WTC11 (cell line): ENCODE results near the gene CTNND2. TPM values are rescaled to one million over a fixed set of nuclear protein-coding genes. Genes with fewer than 3 reads are reported as not detected.

Source experiments
- ATAC-seq: fragments of 200-7000 bp; cut with Tn5 transposase; 2 replicates; pipeline ENCODE4 v1.10.0; 2021; ENCODE audit warnings: mild to moderate bottlenecking, moderate library complexity
- CTCF ChIA-PET: fragments of 300-600 bp; sonication (Branson Sonifier 250); formaldehyde crosslinking; loops from one replicate; lab custom pipeline; 2021; ENCODE audit warnings: antibody characterized with exemption; lab: Charles Lee
- POLR2A ChIA-PET: fragments of 350-600 bp; sonication (Branson Sonifier 250); formaldehyde crosslinking; loops from one replicate; lab custom pipeline; 2021; ENCODE audit warnings: antibody characterized with exemption; lab: Charles Lee
- DNase-seq: peaks from one replicate; pipeline ENCODE4 v3.0.0; 2021; ENCODE audit warnings: low spot score
- H3K27ac Mint-ChIP-seq: 2 replicates; pipeline ENCODE4 v1.8.0; 2021; ENCODE audit warnings: mixed read lengths
- H3K27me3 Mint-ChIP-seq: 2 replicates; pipeline ENCODE4 v1.8.0; 2021; ENCODE audit warnings: low read depth, mild to moderate bottlenecking, moderate library complexity, mixed read lengths
- H3K36me3 Mint-ChIP-seq: 2 replicates; pipeline ENCODE4 v1.8.0; 2021; ENCODE audit warnings: mixed read lengths
- H3K4me1 Mint-ChIP-seq: 2 replicates; pipeline ENCODE4 v1.8.0; 2022; ENCODE audit warnings: mixed read lengths
- H3K4me3 Mint-ChIP-seq: 2 replicates; pipeline ENCODE4 v1.8.0; 2021; ENCODE audit warnings: mild to moderate bottlenecking, moderate library complexity, mixed read lengths
- H3K9me3 Mint-ChIP-seq: 2 replicates; pipeline ENCODE4 v1.8.0; 2021; ENCODE audit warnings: mixed read lengths
- AFF4 ChIP-seq: sonication (generic); formaldehyde crosslinking; IDR thresholded peaks from 2 replicates; pipeline ENCODE4 v1.8.1; 2023; ENCODE audit warnings: mild to moderate bottlenecking, missing genetic modification reagents, borderline replicate concordance
- CBFB ChIP-seq: sonication (generic); formaldehyde crosslinking; IDR thresholded peaks from 2 replicates; pipeline ENCODE4 v1.8.1; 2022; ENCODE audit warnings: mild to moderate bottlenecking, low read depth, missing genetic modification reagents
- FOXP4 ChIP-seq: sonication (generic); formaldehyde crosslinking; IDR thresholded peaks from 2 replicates; pipeline ENCODE4 v1.8.0; 2022; ENCODE audit warnings: mild to moderate bottlenecking, missing genetic modification reagents
- GRHL2 ChIP-seq: fragments of 250-450 bp; sonication (Bioruptor Pico); IDR thresholded peaks from 2 replicates; pipeline ENCODE4 v1.8.0; 2022; ENCODE audit warnings: mild to moderate bottlenecking, moderate library complexity; ENCODE audit not compliant: insufficient replicate concordance, severe bottlenecking
- GTF2I ChIP-seq: fragments of 250-450 bp; sonication (Bioruptor Pico); conservative IDR thresholded peaks from 2 replicates; pipeline ENCODE4 v1.4.0; 2021; ENCODE audit warnings: mild to moderate bottlenecking
- HMGXB4 ChIP-seq: sonication (generic); formaldehyde crosslinking; IDR thresholded peaks from 2 replicates; pipeline ENCODE4 v1.8.1; 2023; ENCODE audit warnings: mild to moderate bottlenecking, moderate library complexity, missing genetic modification reagents
- RORB ChIP-seq: fragments of 250-450 bp; sonication (Bioruptor Pico); IDR thresholded peaks from 2 replicates; pipeline ENCODE4 v1.9.0; 2021; ENCODE audit warnings: mild to moderate bottlenecking
- TEAD1 ChIP-seq: sonication (generic); formaldehyde crosslinking; IDR thresholded peaks from 2 replicates; pipeline ENCODE4 v1.8.0; 2022; ENCODE audit warnings: mild to moderate bottlenecking, missing genetic modification reagents
- ZNF121 ChIP-seq: sonication (generic); formaldehyde crosslinking; IDR thresholded peaks from 2 replicates; pipeline ENCODE4 v1.8.0; 2023; ENCODE audit warnings: missing genetic modification reagents
- ZNF138 ChIP-seq: sonication (generic); formaldehyde crosslinking; conservative IDR thresholded peaks from 2 replicates; pipeline ENCODE4 v1.8.1; 2022; ENCODE audit warnings: mild to moderate bottlenecking, moderate library complexity, missing genetic modification reagents
- total RNA-seq: library from RNA; stranded (reverse); gene quantifications from 3 replicates; pipeline ENCODE4 v1.2.3, GENCODE V29; 2021
- TF ChIP-seq, protein P1 (sequence below): fragments of 250-450 bp; sonication (Bioruptor Pico); conservative IDR thresholded peaks from 2 replicates; pipeline ENCODE4 v1.9.0; 2021; ENCODE audit warnings: mild to moderate bottlenecking
- TF ChIP-seq, protein P2 (sequence below): sonication (generic); formaldehyde crosslinking; conservative IDR thresholded peaks from 2 replicates; pipeline ENCODE4 v1.8.1; 2022; ENCODE audit warnings: mild to moderate bottlenecking, missing genetic modification reagents
- TF ChIP-seq, protein P3 (sequence below): sonication (generic); formaldehyde crosslinking; IDR thresholded peaks from 2 replicates; pipeline ENCODE4 v1.8.1; 2023; ENCODE audit warnings: mild to moderate bottlenecking, missing genetic modification reagents, moderate library complexity
- TF ChIP-seq, protein P4 (sequence below): sonication (generic); formaldehyde crosslinking; IDR thresholded peaks from 2 replicates; pipeline ENCODE4 v1.8.0; 2023; ENCODE audit warnings: missing genetic modification reagents

CTNND2 gene
- total RNA-seq, 1 experiment from 2014 or later, result 11.9 TPM

DNA sequence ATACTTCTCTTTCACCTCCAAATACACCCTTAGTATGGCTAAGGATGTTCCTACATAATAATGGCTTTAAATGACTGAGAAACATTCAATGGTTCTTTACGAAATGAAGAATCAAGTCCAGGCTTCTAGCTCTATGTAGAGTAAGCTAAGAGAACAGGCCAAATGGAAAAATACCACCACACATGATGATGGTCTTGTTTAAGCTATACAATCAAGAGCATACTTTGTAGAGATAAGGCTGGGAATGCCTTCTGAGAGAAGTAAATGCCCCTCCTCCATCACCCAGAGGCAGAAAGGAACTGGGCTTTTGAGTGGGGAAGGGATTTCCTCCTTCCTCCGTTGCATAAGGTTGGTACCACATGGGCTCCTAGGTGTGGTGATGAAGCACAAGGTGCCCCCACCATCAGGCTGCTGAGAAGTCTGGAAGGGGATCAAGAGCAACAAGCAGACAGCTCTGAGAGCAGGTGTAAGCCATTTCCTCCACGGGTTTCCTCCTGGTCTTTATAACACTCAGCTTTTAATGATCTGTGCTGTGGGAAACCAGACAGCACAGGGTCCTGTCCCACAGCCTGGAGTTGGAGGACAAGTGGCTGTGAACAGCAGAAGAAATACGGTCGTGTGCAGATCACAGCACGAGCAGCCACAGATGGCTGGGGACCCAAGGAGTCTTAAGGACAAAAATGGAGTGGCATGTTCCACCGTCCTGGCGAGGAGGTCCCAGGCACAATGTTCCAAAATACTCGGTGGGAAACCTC is 396.9 kb downstream of the CTNND2 start:
- POLR2A ChIA-PET, result no interaction called here
- no peaks in the 10 kb centered on the region for H3K36me3 Mint-ChIP-seq
- no peak for DNase-seq

More for the DNA sequence above, 396.9 kb downstream of the CTNND2 start:
- H3K27me3 Mint-ChIP-seq, result no peaks in the 10 kb centered on the region
- H3K9me3 Mint-ChIP-seq, result no peaks in the 10 kb centered on the region
- H3K4me3 Mint-ChIP-seq, result no peak overlapping the region
- no peak for ATAC-seq
- no peak overlapping the region for H3K27ac Mint-ChIP-seq
- TF ChIP-seq, protein P1, sequence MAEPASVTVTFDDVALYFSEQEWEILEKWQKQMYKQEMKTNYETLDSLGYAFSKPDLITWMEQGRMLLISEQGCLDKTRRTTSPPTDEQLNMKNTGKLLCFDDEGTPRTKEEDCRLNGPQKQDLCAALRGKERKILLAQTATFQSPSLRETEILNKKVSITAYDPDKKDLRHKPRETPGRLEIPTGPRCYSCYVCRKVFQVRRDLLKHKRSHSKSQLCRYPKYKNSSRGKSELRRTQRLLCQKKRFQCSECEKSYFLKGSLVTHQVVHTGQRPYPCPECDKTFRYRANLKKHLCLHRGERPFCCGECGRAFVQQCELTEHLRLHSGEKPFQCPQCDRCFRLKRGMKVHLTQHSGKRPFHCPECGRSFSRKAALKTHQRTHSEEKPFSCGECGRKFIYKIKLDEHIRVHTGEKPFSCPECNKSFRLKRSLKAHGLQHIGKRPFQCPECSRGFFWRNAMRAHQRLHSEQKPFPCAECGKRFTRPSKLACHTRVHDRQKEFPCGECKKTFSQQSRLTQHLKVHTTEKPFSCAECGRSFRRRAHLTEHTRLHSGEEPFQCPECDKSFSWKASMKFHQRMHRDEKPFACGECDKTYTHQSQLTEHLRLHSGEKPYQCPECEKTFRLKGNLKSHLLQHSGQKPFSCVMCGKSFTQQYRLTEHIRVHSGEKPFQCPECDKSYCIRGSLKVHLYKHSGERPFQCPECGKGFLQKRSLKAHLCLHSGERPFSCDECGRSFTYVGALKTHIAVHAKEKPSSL (CRISPR knock-in tag), result no peak
- TF ChIP-seq GTF2I (CRISPR knock-in tag) (no peak), RORB (CRISPR knock-in tag) (no peak), FOXP4 (CRISPR knock-in tag) (no peak), GRHL2 (CRISPR knock-in tag) (no peak), TEAD1 (CRISPR knock-in tag) (no peak), AFF4 (CRISPR knock-in tag) (no peak), ZNF138 (CRISPR knock-in tag) (no peak), HMGXB4 (CRISPR knock-in tag) (no peak), CBFB (CRISPR knock-in tag) (no peak), ZNF121 (CRISPR knock-in tag) (no peak)
- TF ChIP-seq, protein P2, sequence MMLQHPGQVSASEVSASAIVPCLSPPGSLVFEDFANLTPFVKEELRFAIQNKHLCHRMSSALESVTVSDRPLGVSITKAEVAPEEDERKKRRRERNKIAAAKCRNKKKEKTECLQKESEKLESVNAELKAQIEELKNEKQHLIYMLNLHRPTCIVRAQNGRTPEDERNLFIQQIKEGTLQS (CRISPR knock-in tag), result no peak
- TF ChIP-seq, protein P3, sequence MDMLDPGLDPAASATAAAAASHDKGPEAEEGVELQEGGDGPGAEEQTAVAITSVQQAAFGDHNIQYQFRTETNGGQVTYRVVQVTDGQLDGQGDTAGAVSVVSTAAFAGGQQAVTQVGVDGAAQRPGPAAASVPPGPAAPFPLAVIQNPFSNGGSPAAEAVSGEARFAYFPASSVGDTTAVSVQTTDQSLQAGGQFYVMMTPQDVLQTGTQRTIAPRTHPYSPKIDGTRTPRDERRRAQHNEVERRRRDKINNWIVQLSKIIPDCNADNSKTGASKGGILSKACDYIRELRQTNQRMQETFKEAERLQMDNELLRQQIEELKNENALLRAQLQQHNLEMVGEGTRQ (CRISPR knock-in tag), result no peak
- TF ChIP-seq, protein P4, sequence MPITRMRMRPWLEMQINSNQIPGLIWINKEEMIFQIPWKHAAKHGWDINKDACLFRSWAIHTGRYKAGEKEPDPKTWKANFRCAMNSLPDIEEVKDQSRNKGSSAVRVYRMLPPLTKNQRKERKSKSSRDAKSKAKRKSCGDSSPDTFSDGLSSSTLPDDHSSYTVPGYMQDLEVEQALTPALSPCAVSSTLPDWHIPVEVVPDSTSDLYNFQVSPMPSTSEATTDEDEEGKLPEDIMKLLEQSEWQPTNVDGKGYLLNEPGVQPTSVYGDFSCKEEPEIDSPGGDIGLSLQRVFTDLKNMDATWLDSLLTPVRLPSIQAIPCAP (CRISPR knock-in tag), result no peak
- TF ChIP-seq, all 79 proteins: peak for 0
- peaks cover 23% of the 10 kb centered on the region for H3K4me1 Mint-ChIP-seq
- CTCF ChIA-PET, result no interaction called here
